SK-N-SH treated with all-trans-retinoic acid at 6 μM for 48 hours (cell line): Measurements from ENCODE around the gene C16orf96.

Source experiments
- ATAC-seq: fragments of 200-7000 bp; cut with Tn5 transposase; 3 replicates; pipeline ENCODE4 v1.9.1; 2020; ENCODE audit warnings: mild to moderate bottlenecking, moderate library complexity
- ARNTL ChIP-seq: fragments of 450-650 bp; formaldehyde crosslinking; IDR thresholded peaks from 2 replicates; pipeline ENCODE4 v1.5.0; 2020; ENCODE audit warnings: low read depth, mild to moderate bottlenecking, moderate library complexity, borderline replicate concordance
- CSDC2 ChIP-seq: fragments of 250-450 bp; sonication (Bioruptor Pico); IDR thresholded peaks from 2 replicates; pipeline ENCODE4 v1.5.0; 2020; ENCODE audit warnings: mild to moderate bottlenecking, moderate library complexity
- CSRNP3 ChIP-seq: fragments of 250-450 bp; sonication (Bioruptor Pico); IDR thresholded peaks from 2 replicates; pipeline ENCODE4 v1.5.1; 2021; ENCODE audit warnings: mild to moderate bottlenecking, moderate library complexity
- ESRRG ChIP-seq: fragments of 250-450 bp; sonication (Bioruptor Pico); IDR thresholded peaks from 2 replicates; pipeline ENCODE4 v1.6.1; 2021; ENCODE audit warnings: mild to moderate bottlenecking
- GLIS3 ChIP-seq: fragments of 250-450 bp; sonication (Bioruptor Pico); IDR thresholded peaks from 2 replicates; pipeline ENCODE4 v1.5.0; 2020; ENCODE audit warnings: mild to moderate bottlenecking, moderate library complexity
- OSR1 ChIP-seq: fragments of 250-450 bp; sonication (Bioruptor Pico); IDR thresholded peaks from 2 replicates; pipeline ENCODE4 v1.8.0; 2022; ENCODE audit warnings: moderate library complexity, mild to moderate bottlenecking, inconsistent platforms
- PPARA ChIP-seq: fragments of 250-450 bp; sonication (Bioruptor Pico); IDR thresholded peaks from 2 replicates; pipeline ENCODE4 v1.5.0; 2020; ENCODE audit warnings: mild to moderate bottlenecking, borderline replicate concordance
- RARB ChIP-seq: fragments of 250-450 bp; sonication (Bioruptor Pico); IDR thresholded peaks from 2 replicates; pipeline ENCODE4 v1.8.0; 2021; ENCODE audit warnings: mild to moderate bottlenecking, moderate library complexity
- SNAI2 ChIP-seq: fragments of 250-450 bp; sonication (Bioruptor Pico); IDR thresholded peaks from 2 replicates; pipeline ENCODE4 v1.5.0; 2020; ENCODE audit warnings: mild to moderate bottlenecking, moderate library complexity
- TCF4 ChIP-seq: fragments of 250-450 bp; sonication (Bioruptor Pico); IDR thresholded peaks from 2 replicates; pipeline ENCODE4 v1.8.0; 2021; ENCODE audit warnings: mild to moderate bottlenecking, moderate library complexity, borderline replicate concordance
- TSHZ2 ChIP-seq: fragments of 250-450 bp; sonication (Bioruptor Pico); IDR thresholded peaks from 2 replicates; pipeline ENCODE4 v1.5.0; 2020; ENCODE audit warnings: mild to moderate bottlenecking, moderate library complexity
- ZFP3 ChIP-seq: fragments of 250-450 bp; sonication (Bioruptor Pico); IDR thresholded peaks from 2 replicates; pipeline ENCODE4 v1.5.0; 2020; ENCODE audit warnings: mild to moderate bottlenecking, moderate library complexity
- ZFP30 ChIP-seq: fragments of 450-650 bp; formaldehyde crosslinking; IDR thresholded peaks from 2 replicates; pipeline ENCODE4 v1.5.0; 2022; ENCODE audit warnings: mild to moderate bottlenecking, moderate library complexity
- ZNF70 ChIP-seq: fragments of 450-650 bp; formaldehyde crosslinking; IDR thresholded peaks from 2 replicates; pipeline ENCODE4 v1.5.0; 2020; ENCODE audit warnings: mild to moderate bottlenecking, moderate library complexity
- ZNF8 ChIP-seq: fragments of 450-650 bp; formaldehyde crosslinking; IDR thresholded peaks from 2 replicates; pipeline ENCODE4 v1.5.0; 2020; ENCODE audit warnings: mild to moderate bottlenecking, moderate library complexity
- TF ChIP-seq, protein P1 (sequence below): fragments of 250-450 bp; sonication (Bioruptor Pico); IDR thresholded peaks from 2 replicates; pipeline ENCODE4 v1.8.0; 2021; ENCODE audit warnings: low read depth, mild to moderate bottlenecking, moderate library complexity, borderline replicate concordance
- TF ChIP-seq, protein P2 (sequence below): fragments of 250-450 bp; sonication (Bioruptor Pico); IDR thresholded peaks from 2 replicates; pipeline ENCODE4 v1.8.0; 2020; ENCODE audit warnings: mild to moderate bottlenecking, moderate library complexity, borderline replicate concordance

C16orf96 gene

GRCh38 chr16:4556112-4556511 is at the start of gene C16orf96:
TSS of gene C16orf96 (plus strand) at chr16:4556340. CDS start at chr16:4556490, 150 bp downstream.
- TF ChIP-seq, protein P1, sequence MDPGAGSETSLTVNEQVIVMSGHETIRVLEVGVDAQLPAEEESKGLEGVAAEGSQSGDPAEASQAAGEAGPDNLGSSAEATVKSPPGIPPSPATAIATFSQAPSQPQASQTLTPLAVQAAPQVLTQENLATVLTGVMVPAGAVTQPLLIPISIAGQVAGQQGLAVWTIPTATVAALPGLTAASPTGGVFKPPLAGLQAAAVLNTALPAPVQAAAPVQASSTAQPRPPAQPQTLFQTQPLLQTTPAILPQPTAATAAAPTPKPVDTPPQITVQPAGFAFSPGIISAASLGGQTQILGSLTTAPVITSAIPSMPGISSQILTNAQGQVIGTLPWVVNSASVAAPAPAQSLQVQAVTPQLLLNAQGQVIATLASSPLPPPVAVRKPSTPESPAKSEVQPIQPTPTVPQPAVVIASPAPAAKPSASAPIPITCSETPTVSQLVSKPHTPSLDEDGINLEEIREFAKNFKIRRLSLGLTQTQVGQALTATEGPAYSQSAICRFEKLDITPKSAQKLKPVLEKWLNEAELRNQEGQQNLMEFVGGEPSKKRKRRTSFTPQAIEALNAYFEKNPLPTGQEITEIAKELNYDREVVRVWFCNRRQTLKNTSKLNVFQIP, result no peak
- TF ChIP-seq OSR1 (no peak), GLIS3 (CRISPR knock-in tag) (no peak), PPARA (no peak)
- TF ChIP-seq, all 23 proteins: peak for 0
- 0 out of 3 replicates have a peak, but pooled peaks have one; percentile 35 for ATAC-seq

DNA sequence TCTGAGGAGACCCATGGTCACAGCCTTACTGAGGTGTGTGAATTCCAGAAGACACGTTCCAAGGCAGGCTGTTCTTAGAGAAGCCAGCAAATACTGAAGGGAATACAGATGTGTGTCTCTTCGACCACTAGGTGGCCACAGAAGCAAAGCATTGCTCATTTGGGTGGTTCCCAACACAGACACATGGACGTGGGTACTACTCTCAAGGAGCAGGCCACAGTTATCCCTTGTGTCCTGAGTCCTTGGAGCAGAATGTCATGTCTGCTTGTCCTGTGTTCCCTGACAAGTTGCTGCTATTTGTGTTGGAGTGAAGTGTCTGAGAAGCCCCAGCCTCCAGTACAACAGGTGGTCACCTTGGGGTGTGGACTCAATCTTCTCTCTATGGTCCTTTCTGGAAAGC is 49.7 kb upstream of the C16orf96 start:
- ATAC-seq, result peak; percentile 94
- no peak for TF ChIP-seq ZNF70 (CRISPR knock-in tag)

GRCh38 chr16:4507588-4508345 is 48.4 kb upstream of the C16orf96 start:
- ATAC-seq, result no peak
- TF ChIP-seq CSRNP3 (CRISPR knock-in tag) (no peak), GLIS3 (CRISPR knock-in tag) (no peak), ZFP3 (no peak), ZNF70 (CRISPR knock-in tag) (no peak)

GRCh38 chr16:4508806-4509205 is 47.3 kb upstream of the C16orf96 start:
- no peak for ATAC-seq
- TF ChIP-seq TSHZ2 (CRISPR knock-in tag) (no peak), ZNF8 (CRISPR knock-in tag) (no peak), RARB (CRISPR knock-in tag) (no peak), ESRRG (no peak), CSDC2 (CRISPR knock-in tag) (no peak), CSRNP3 (CRISPR knock-in tag) (no peak), ARNTL (no peak), ZNF70 (CRISPR knock-in tag) (no peak), SNAI2 (CRISPR knock-in tag) (no peak), PPARA (no peak), TCF4 (no peak), ZFP30 (no peak)
- TF ChIP-seq, protein P2, sequence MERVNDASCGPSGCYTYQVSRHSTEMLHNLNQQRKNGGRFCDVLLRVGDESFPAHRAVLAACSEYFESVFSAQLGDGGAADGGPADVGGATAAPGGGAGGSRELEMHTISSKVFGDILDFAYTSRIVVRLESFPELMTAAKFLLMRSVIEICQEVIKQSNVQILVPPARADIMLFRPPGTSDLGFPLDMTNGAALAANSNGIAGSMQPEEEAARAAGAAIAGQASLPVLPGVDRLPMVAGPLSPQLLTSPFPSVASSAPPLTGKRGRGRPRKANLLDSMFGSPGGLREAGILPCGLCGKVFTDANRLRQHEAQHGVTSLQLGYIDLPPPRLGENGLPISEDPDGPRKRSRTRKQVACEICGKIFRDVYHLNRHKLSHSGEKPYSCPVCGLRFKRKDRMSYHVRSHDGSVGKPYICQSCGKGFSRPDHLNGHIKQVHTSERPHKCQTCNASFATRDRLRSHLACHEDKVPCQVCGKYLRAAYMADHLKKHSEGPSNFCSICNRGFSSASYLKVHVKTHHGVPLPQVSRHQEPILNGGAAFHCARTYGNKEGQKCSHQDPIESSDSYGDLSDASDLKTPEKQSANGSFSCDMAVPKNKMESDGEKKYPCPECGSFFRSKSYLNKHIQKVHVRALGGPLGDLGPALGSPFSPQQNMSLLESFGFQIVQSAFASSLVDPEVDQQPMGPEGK, result no peak
- TF ChIP-seq, protein P1, result no peak
- TF ChIP-seq, all 23 proteins: peak for 0
